Mesothelial cell of epicardium (in vitro differentiated cells): ENCODE results near the gene CMSS1. TPM values are rescaled to one million over a fixed set of nuclear protein-coding genes. Genes with fewer than 3 reads are reported as not detected.
A peak's percentile ranks its signal among the peaks of the same experiment; 100 is the strongest.

ENCODE experiments used
- DNase-seq, 2 experiments: peaks; one replicate each; pipeline ENCODE4 v3.0.0; 2021; ENCODE audit warnings: low spot score in 2 of 2; ENCODE audit not compliant: unreplicated experiment in 2 of 2
- H3K27ac Mint-ChIP-seq: 2 replicates; pipeline ENCODE4 v1.8.0; 2021; ENCODE audit warnings: mixed read lengths
- H3K27me3 Mint-ChIP-seq: 2 replicates; pipeline ENCODE4 v1.8.0; 2021; ENCODE audit warnings: low read depth, mixed read lengths
- H3K36me3 Mint-ChIP-seq: 2 replicates; pipeline ENCODE4 v1.8.0; 2021; ENCODE audit warnings: mixed read lengths
- H3K4me1 Mint-ChIP-seq: 2 replicates; pipeline ENCODE4 v1.8.0; 2021; ENCODE audit warnings: mixed read lengths
- H3K4me3 Mint-ChIP-seq: 2 replicates; pipeline ENCODE4 v1.8.0; 2021; ENCODE audit warnings: mild to moderate bottlenecking, moderate library complexity, mixed read lengths
- H3K9me3 Mint-ChIP-seq: 2 replicates; pipeline ENCODE4 v1.8.0; 2021; ENCODE audit warnings: mixed read lengths
- total RNA-seq: library from RNA; stranded (reverse); gene quantifications from 3 replicates; pipeline ENCODE4 v1.2.1, GENCODE V29; 2021
- TF ChIP-seq, protein P1 (sequence below): fragments of 200-600 bp; sonication (generic); IDR thresholded peaks from one replicate; pipeline ENCODE4 v1.5.0; 2021; ENCODE audit warnings: antibody characterized with exemption; ENCODE audit not compliant: unreplicated experiment

CMSS1 gene
- total RNA-seq, 1 donor from 2014 or later = 30.0 TPM

- peak overlapping the region; percentile 75 for H3K27ac Mint-ChIP-seq
- peaks cover 19% of the 10 kb centered on the region for H3K9me3 Mint-ChIP-seq
- H3K27me3 Mint-ChIP-seq = no peaks in the 10 kb centered on the region
- peaks cover 30% of the 10 kb centered on the region for H3K4me1 Mint-ChIP-seq
- peaks cover 26% of the 10 kb centered on the region for H3K36me3 Mint-ChIP-seq
- no peak for DNase-seq
- H3K4me3 Mint-ChIP-seq = no peak overlapping the region
- TF ChIP-seq, protein P1, sequence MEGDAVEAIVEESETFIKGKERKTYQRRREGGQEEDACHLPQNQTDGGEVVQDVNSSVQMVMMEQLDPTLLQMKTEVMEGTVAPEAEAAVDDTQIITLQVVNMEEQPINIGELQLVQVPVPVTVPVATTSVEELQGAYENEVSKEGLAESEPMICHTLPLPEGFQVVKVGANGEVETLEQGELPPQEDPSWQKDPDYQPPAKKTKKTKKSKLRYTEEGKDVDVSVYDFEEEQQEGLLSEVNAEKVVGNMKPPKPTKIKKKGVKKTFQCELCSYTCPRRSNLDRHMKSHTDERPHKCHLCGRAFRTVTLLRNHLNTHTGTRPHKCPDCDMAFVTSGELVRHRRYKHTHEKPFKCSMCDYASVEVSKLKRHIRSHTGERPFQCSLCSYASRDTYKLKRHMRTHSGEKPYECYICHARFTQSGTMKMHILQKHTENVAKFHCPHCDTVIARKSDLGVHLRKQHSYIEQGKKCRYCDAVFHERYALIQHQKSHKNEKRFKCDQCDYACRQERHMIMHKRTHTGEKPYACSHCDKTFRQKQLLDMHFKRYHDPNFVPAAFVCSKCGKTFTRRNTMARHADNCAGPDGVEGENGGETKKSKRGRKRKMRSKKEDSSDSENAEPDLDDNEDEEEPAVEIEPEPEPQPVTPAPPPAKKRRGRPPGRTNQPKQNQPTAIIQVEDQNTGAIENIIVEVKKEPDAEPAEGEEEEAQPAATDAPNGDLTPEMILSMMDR = no peak
These were observed 341.3 kb downstream of the CMSS1 start for GRCh38 chr3:100158918-100159330.

GRCh38 chr3:100159331-100160153 lies 341.9 kb downstream of the CMSS1 start:
- TF ChIP-seq, protein P1 = no peak
- no peak for DNase-seq
- H3K4me3 Mint-ChIP-seq = no peak overlapping the region
- peaks cover 19% of the 10 kb centered on the region for H3K9me3 Mint-ChIP-seq
- no peaks in the 10 kb centered on the region for H3K27me3 Mint-ChIP-seq
- peaks cover 34% of the 10 kb centered on the region for H3K4me1 Mint-ChIP-seq
- H3K27ac Mint-ChIP-seq = peak overlapping the region; percentile 75
- H3K36me3 Mint-ChIP-seq = peaks cover 26% of the 10 kb centered on the region

- no peak overlapping the region for H3K4me3 Mint-ChIP-seq
- H3K27me3 Mint-ChIP-seq = no peaks in the 10 kb centered on the region
- peaks cover 34% of the 10 kb centered on the region for H3K4me1 Mint-ChIP-seq
- peaks cover 19% of the 10 kb centered on the region for H3K36me3 Mint-ChIP-seq
- DNase-seq = no peak
- TF ChIP-seq, protein P1 = no peak
- no peak overlapping the region for H3K27ac Mint-ChIP-seq
- H3K9me3 Mint-ChIP-seq = peaks cover 12% of the 10 kb centered on the region
These were observed 342.9 kb downstream of the CMSS1 start for GRCh38 chr3:100160521-100160920.

DNA sequence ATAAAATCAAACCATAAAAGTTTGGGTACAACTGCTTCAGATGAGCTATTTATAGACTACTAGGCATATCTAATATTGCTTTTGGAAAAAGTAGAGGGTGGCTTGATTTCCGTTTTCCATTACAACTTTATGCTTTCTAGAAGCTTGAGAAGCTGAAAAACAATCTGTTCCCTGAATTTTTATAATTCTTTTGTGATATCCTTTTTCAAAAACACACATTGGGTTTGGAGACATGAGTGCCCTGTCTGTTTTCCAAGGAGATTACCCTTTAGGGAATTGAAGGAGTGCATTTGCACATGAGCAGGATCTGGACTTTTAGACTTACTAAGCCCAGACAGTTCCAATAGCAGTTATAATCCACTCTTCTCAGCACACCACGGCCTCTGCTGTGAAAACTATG lies 346.1 kb downstream of the CMSS1 start:
- H3K27me3 Mint-ChIP-seq = no peaks in the 10 kb centered on the region
- H3K9me3 Mint-ChIP-seq = no peaks in the 10 kb centered on the region
- no peak overlapping the region for H3K27ac Mint-ChIP-seq
- TF ChIP-seq, protein P1 = no peak
- peaks cover 7% of the 10 kb centered on the region for H3K36me3 Mint-ChIP-seq
- no peak for DNase-seq
- no peak overlapping the region for H3K4me3 Mint-ChIP-seq
- peaks cover 25% of the 10 kb centered on the region for H3K4me1 Mint-ChIP-seq

DNA sequence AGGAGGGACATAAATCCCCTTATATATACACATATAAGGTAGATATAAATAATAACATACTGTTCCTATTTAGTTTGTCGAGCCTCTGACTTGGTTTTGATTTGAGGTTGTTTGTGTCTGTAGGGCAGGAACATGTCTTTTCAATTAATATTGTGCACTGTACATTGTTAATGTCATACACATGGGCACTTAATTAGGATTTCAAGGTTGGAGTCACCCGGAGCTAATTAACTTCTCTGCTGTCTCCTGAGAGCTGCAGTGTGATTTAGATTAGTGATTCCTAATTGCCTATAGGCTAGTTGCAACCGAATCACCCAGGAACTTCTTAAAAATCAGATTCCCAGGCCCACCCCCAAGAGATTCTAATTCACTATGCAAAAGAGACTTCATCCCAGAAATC lies 347.1 kb downstream of the CMSS1 start:
- peaks cover 24% of the 10 kb centered on the region for H3K4me1 Mint-ChIP-seq
- no peak overlapping the region for H3K4me3 Mint-ChIP-seq
- H3K9me3 Mint-ChIP-seq = no peaks in the 10 kb centered on the region
- no peaks in the 10 kb centered on the region for H3K27me3 Mint-ChIP-seq
- TF ChIP-seq, protein P1 = no peak
- H3K27ac Mint-ChIP-seq = no peak overlapping the region
- H3K36me3 Mint-ChIP-seq = peaks cover 7% of the 10 kb centered on the region
- DNase-seq = no peak
